ENCODE measurements around the gene TBC1D17. TPM values are rescaled to one million over a fixed set of nuclear protein-coding genes. Genes with fewer than 3 reads are reported as not detected.
A peak's percentile ranks its signal among the peaks of the same experiment; 100 is the strongest.

The TBC1D17 gene
- total RNA-seq, 1 experiment from 2014 or later = 9.5 TPM

DNA sequence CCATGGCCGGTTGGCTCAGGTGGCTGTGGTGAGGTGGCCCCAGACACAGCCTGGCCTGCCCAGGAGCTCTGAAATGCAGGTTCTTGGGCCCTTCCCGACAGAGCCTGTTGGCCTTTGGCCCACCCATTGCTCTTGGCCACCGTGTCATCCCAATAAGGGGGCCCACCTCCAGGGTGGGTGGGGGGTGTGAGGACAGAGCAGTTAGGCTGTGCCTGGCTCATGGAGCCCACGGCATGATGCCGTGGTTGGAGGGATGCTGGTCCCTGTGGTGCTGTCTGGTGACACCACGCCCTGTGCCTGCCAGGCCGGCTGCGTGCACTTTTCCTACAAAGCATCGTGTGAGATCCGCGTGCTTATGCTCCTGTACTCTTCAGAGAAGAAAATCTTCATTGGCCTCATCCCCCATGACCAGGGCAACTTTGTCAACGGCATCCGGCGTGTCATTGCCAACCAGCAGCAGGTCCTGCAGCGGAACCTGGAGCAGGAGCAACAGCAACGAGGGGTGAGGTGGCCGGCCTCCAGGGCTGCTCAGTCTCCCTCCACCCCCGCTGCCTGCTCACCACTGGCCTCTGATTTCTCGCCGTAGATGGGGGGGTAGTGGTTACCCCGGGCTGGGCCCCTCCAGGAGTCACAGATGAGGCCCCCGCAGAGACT, 17.7 kb upstream of the TBC1D17 start:
- no peak for DNase-seq (ENCODE audit: extremely low read depth, low read depth)

DNA sequence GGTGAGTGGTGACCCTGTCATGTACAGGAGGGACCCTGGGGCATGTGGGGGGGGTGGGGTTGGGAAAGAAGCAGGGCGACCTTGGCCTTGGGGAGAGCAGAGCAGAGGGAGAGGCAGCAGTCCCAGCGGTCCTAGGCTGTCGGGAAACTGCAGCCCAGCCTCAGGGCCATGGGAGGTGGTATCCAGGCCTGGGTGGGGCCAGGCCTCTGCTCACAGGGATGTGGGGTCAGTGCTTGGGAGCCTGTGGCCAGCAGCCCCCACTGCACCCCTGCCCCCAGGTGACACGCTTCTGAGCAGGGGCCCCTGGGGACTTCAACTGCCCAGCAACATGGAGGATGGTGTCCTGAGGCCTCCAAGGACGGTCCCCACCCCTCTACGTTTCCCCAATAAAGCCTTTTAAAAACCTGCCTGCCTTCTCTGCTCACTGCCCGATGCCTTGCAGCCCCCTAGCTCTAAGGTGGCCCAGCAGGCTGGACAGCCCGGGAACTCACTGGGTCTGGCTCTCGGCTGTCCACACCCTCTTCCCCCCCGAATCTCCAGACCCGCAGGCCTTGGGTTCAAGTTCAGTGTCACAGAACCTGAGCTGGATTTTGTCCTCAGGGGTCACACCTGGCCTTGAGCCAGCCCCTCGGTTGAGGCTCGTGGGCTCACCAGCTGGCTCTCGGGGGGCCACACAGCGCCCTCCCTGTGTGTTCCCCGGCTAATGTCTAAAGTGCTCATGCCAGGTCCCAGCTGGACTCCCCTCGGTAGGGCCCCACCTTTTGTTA, 17.0 kb upstream of the TBC1D17 start:
- no peak for DNase-seq (ENCODE audit: extremely low read depth, low read depth)

DNA sequence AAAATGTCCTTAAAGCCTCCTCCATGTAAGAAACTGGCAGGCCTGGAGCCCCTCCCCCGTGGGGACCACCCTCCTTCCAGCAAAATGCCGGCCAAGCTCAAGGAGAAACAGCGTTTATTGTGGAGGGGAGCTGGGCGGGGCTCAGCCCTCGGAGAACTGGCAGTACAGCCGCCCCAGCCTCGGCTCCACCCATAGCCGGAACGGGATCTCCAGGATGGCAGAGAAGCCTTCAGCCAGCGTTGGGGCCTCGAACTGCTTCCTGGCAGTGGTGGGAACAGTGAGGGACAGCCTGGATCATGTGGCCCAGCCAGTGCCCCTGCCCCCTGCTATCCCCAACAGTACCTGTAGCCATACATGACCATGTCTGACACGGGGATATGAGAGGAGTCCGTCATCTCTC, 16.4 kb upstream of the TBC1D17 start:
- DNase-seq (ENCODE audit: extremely low read depth, low read depth) = no peak

- DNase-seq (ENCODE audit: extremely low read depth, low read depth) = no peak
These were observed 15.7 kb upstream of the TBC1D17 start for GRCh38 chr19:49861541-49862378.

- no peak for DNase-seq (ENCODE audit: extremely low read depth, low read depth)
These were observed 14.9 kb upstream of the TBC1D17 start for GRCh38 chr19:49862391-49863253.

GRCh38 chr19:49863254-49863934, 14.1 kb upstream of the TBC1D17 start:
- no peak for DNase-seq (ENCODE audit: extremely low read depth, low read depth)

- no peak for DNase-seq (ENCODE audit: extremely low read depth, low read depth)
These were observed 13.6 kb upstream of the TBC1D17 start for GRCh38 chr19:49863935-49864320.

- DNase-seq (ENCODE audit: extremely low read depth, low read depth) = no peak
These were observed 12.6 kb upstream of the TBC1D17 start for GRCh38 chr19:49864890-49865289.

DNA sequence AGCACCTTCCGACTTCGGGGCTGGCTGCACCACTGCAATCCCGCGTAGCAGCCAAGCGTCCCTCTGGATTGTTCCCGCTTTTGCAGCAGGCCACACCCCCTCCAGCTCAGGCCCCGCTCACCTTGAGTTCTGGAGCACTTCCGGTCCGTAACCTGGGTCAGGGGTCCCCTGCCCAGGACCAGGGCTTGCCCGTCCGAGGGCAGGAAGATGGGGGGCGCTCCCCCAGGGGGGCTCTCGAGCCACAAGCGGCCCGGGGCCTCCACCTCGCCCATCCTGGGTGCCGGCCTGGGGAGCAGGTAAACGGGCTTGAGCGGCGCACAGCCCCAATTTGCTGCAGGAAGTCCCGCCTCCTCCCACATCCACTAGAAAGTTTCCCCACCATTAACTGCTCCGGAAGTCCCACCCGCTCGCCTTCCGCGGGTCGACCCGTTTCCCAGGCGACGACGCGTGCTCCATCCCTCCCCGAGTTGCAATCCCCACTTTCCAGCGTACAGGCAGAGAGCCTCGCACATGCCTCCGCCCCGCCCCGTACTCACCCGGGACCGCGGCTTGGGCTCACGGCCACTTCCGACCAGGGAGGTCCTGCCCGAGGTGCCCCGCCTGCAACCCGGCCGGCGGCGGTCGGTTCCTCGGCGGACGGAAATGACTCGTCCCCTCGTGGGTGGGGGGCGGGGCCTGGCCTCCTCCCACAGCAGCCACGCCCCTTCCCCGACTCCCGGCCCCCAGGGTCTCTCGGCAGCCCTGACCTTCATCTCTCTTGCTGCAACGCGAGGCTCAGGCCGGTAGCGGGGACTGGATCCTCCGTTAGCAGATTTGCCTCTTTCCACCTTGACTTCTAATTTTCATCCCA, 10.3 kb upstream of the TBC1D17 start, which contains the start of gene PNKP:
PNKP (minus strand) TSS at position 644 of the 850 bp plus-strand sequence; CDS start at position 272, 372 bp downstream.
- DNase-seq (ENCODE audit: extremely low read depth, low read depth) = peak; percentile 80

GRCh38 chr19:49869009-49869483, 8.5 kb upstream of the TBC1D17 start:
- DNase-seq (ENCODE audit: extremely low read depth, low read depth) = no peak

- peak; percentile 99 for DNase-seq (ENCODE audit: extremely low read depth, low read depth)
These were observed 7.8 kb upstream of the TBC1D17 start for GRCh38 chr19:49869484-49870308.

GRCh38 chr19:49870309-49870901, 7.1 kb upstream of the TBC1D17 start:
- DNase-seq (ENCODE audit: extremely low read depth, low read depth) = no peak

GRCh38 chr19:49871349-49871985, 6.0 kb upstream of the TBC1D17 start:
- DNase-seq (ENCODE audit: extremely low read depth, low read depth) = no peak

DNA sequence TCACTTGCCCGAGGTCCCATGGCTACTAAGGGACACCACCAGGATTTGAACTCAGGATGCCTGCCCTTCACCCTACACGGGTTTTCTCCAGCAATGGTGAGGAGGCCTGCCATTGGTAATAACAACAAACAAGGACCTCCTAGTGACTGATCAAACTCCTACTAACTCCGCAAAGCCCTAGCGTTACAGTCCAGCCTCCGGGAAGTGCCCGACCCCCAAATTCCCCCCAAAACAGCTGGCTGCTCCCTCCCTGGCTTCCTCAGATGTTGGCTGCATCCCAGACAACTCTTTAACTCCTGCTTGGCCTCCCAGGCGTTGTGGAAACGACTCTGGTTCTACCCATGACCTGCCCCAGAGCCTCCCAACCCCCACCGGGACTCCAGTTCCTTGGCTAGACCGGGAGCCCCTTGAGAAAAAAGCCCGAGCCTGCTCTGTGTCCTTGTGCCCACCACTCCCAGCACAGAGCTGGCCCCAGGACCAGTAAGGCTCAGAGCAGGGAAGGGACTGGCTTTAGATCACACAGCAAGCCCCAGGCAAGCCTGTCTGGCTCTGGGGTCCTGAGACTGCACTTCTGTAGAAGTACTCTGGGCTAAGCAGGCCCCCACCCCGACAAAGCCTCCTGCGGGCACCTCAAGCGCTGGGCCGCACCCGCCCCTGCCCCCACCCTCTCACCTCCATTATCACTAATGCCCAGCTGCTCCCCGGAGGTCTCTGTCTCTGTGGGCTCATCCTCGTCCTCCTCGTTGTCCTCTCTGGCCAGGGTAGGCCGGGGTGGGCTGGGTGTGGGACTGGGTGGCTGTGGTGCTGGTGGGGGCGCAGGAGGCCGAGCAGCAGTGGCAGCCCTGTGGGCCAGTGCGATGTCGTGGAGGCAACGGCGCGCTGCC, 5.0 kb upstream of the TBC1D17 start:
- DNase-seq (ENCODE audit: extremely low read depth, low read depth) = no peak

DNA sequence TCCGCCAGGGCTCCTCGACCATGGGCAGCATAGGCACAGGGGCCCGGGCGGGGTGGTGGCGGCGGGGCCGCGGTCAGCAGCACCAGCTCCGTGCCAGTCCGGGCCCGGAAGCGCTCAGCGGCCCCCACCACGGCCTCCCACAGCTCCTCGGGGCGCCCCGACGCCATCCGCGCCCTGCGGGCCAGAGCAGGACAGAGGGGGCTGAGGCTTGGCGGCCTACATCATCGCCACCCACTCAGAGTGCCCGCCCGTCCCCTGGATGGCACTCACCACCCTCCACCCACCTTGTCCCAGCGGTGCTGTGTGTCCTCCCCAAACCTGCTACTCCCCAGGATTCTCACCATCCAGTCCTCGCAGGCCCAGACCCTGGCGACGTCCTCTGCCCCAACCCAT, 4.4 kb upstream of the TBC1D17 start:
- no peak for DNase-seq (ENCODE audit: extremely low read depth, low read depth)

- DNase-seq (ENCODE audit: extremely low read depth, low read depth) = no peak
These were observed 3.7 kb upstream of the TBC1D17 start for GRCh38 chr19:49873834-49874233.

Measured in NCI-H460 (cell line).